Measurements from ENCODE around the gene CD93.

The CD93 gene

DNA sequence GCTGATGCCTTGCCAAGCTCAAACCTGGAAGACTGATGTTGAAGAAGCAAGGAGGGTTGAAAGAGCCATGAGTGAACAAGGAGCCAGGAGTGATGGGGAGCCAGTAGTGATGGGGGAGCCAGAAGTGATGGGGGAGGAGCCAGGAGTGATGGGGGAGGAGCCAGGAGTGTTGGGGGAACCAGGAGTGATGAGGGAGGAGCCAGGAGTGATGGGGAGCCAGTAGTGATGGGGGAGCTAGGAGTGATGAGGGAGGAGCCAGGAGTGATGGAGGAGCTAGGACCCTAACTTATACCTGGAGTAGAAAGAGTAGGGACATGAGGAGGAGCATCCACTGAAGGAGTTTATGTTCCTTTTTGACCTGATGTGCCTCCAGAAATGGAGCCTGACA is 14.6 kb upstream of the CD93 start:
- TF ChIP-seq, protein P1, sequence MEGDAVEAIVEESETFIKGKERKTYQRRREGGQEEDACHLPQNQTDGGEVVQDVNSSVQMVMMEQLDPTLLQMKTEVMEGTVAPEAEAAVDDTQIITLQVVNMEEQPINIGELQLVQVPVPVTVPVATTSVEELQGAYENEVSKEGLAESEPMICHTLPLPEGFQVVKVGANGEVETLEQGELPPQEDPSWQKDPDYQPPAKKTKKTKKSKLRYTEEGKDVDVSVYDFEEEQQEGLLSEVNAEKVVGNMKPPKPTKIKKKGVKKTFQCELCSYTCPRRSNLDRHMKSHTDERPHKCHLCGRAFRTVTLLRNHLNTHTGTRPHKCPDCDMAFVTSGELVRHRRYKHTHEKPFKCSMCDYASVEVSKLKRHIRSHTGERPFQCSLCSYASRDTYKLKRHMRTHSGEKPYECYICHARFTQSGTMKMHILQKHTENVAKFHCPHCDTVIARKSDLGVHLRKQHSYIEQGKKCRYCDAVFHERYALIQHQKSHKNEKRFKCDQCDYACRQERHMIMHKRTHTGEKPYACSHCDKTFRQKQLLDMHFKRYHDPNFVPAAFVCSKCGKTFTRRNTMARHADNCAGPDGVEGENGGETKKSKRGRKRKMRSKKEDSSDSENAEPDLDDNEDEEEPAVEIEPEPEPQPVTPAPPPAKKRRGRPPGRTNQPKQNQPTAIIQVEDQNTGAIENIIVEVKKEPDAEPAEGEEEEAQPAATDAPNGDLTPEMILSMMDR (IDR thresholded peaks at IDR 0.05; ENCODE audit: low read depth, low read length, missing control alignments): no peak
- H3K4me3 ChIP-seq (ENCODE audit: low read depth, low read length): no peak overlapping the region
- DNase-seq (ENCODE audit: low read depth): no peak
- in situ Hi-C loops (cut with HindIII; ENCODE audit: low sequenced_read_pairs): no loop called here

DNA sequence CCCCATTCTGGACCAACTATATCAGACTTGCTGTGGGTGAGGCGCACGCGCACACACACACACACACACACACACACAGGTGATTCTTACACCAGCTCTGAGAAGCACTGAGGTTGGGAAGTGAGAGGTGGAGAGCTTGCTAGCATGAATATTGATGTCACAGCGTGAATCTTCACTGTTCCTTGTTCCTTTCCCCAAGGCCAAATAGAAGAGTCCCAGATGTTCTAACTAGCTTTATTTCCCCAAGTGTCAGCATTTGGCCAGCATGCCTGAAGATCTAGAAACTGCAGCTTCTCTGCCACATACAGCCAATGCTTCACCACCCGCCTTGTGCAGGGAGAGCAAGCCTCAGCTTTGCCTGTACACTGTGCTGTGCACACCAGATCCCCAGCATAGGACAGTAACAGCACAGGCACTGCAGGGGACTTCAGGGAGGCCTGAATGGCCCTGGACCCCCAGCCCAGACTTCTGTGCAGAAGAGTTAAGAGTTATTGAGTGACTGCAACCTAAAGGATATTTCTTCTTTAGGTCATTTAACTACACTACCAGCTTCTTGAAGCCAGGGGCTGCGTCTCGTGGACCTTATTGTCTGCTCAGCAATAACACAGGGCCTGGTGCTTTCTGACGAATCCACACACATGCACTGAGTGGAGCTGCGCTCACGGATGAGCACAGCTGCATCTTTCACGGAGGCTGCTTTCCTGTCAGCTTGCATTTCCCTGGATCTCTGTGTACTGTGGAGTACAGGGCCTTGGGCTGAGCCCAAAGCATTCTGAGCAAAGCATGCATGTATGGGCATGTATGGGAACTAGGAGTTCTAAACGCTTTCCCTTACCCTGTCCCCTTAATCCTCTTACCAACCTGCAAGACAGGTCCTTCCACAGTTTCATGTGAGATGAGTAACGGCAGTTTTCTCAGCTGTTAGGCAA is 13.9 kb upstream of the CD93 start:
- TF ChIP-seq, protein P1 (IDR thresholded peaks at IDR 0.05; ENCODE audit: low read depth, low read length, missing control alignments): no peak
- in situ Hi-C loops (cut with HindIII; ENCODE audit: low sequenced_read_pairs): no loop called here
- DNase-seq (ENCODE audit: low read depth): no peak
- H3K4me3 ChIP-seq (ENCODE audit: low read depth, low read length): no peak overlapping the region

DNA sequence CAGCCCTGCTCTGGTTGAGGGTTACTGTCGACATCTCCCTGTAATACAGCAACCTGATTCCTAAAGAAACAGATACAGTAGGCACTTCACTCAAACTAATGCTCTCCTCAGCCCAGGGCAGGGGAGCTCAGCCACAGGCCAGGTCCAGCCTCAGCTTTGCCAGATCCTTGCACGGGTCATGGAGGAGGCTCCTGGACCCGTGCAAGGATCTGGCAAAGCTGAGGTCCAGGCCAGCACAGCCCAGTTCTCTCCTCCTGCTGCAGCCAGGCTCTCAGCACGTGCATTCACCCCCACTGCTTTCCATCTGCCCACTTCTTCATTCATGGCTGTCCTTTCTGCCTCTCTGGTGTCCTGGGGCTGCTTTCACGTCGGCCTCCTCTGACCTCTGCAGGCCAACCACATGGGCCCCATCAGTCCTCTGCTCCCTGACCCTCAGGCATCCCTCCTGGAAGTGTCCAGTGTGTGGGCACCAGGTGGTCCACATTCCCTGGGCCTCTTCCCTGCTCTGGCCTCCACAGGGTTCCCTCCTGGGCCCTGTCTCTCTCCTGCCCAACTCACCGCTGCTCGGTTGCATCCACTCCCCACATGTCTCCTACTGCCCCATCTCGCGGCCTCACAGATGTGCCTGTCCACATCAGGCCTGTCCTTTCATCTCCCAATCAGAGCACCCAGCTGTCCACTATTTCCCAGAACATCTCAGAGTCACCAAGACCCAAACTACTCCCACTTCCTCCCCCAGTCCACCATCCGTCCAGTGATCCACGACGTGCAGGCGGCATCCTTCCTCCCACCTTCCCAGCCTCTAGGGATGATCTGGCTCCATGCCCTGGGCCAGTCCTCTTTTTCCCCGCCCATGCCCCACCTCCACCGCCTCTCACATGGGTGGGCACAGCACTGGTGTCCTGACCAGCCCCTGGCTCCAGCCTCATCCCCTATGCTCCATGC is 11.8 kb upstream of the CD93 start:
- in situ Hi-C loops (cut with HindIII; ENCODE audit: low sequenced_read_pairs): no loop called here
- no peak for DNase-seq (ENCODE audit: low read depth)
- TF ChIP-seq, protein P1 (IDR thresholded peaks at IDR 0.05; ENCODE audit: low read depth, low read length, missing control alignments): no peak
- H3K4me3 ChIP-seq (ENCODE audit: low read depth, low read length): no peak overlapping the region

DNA sequence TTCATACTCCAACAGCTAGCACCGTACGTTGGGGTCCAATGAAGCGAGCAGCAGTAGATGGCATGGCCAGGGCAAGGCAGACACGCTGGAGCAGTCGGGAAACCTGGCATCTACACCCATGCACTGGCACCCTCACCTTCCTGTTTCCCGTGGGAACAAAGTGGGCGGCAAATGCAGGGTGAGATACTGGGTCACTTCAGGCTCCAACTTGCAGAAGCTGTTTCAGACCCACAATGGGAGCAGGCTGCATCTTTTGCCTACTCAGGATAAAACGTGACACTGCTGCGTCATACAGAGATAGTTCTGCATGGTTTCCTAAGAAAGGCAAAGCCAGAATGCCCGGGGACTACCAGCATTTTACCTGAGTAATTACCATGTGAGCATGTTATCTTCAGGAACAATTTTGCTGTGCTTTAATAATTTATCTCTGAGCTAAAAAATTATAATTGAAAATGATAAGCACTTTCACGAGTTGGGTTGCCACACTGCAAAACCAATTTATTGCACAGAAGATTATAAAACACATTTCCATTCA is 10.9 kb upstream of the CD93 start:
- TF ChIP-seq, protein P1 (IDR thresholded peaks at IDR 0.05; ENCODE audit: low read depth, low read length, missing control alignments): no peak
- DNase-seq (ENCODE audit: low read depth): no peak
- in situ Hi-C loops (cut with HindIII; ENCODE audit: low sequenced_read_pairs): no loop called here

DNA sequence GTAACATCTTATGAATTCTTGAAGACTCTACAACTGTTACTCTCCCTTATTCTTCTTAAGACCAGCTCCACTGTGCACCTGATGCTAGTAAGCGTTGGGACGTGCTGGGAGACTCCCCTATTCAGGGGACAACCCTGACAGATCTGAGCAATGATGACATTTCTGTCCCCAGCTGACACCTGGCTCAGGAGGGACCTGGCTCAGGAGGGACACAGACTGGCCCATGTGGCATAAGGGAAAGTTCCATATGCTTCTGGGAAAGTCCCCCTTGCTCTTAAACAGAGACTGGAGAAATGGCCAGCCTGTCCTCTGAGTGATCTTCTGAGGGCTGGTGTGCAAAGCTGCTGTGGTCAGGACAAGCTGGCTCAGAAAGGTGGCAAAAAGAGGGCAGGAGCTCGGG is 10.0 kb upstream of the CD93 start:
- TF ChIP-seq, protein P1 (IDR thresholded peaks at IDR 0.05; ENCODE audit: low read depth, low read length, missing control alignments): no peak
- H3K4me3 ChIP-seq (ENCODE audit: low read depth, low read length): no peak overlapping the region
- in situ Hi-C loops (cut with HindIII; ENCODE audit: low sequenced_read_pairs): no loop called here
- no peak for DNase-seq (ENCODE audit: low read depth)

More for the DNA sequence above, 10.9 kb upstream of the CD93 start:
- H3K4me3 ChIP-seq (ENCODE audit: low read depth, low read length): no peak overlapping the region

DNA sequence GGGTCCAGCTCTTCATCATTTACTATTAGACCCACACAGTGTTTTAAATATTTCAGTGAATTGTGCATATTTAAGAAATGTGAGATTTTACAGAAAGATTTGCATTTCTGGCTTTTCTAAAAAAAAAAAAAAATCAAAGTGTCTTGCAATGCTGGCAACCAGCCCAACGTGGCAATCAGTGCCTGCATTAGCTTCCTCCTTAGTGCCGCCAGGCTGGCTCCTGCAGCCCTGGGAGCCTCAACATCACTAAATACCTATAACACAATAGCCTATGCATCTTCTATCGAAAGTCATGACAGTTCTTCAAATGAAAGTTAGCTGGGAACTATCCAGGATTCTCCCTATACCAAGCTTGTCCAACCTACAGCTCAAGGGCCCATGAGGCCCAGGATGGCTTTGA is 9.4 kb upstream of the CD93 start:
- H3K4me3 ChIP-seq (ENCODE audit: low read depth, low read length): no peak overlapping the region
- TF ChIP-seq, protein P1 (IDR thresholded peaks at IDR 0.05; ENCODE audit: low read depth, low read length, missing control alignments): no peak
- in situ Hi-C loops (cut with HindIII; ENCODE audit: low sequenced_read_pairs): no loop called here
- DNase-seq (ENCODE audit: low read depth): no peak
